ENCODE measurements around the gene PRIM2. TPM values are rescaled to one million over a fixed set of nuclear protein-coding genes. Genes with fewer than 3 reads are reported as not detected.
"Not testable (repeated sequence)": the region's sequence is repeated elsewhere in the genome, so short reads cannot be mapped to it uniquely, and the experiment has no call there.

PRIM2 gene
- total RNA-seq, 2 experiments from 2014 or later, result 51.5 to 52.0 TPM

DNA sequence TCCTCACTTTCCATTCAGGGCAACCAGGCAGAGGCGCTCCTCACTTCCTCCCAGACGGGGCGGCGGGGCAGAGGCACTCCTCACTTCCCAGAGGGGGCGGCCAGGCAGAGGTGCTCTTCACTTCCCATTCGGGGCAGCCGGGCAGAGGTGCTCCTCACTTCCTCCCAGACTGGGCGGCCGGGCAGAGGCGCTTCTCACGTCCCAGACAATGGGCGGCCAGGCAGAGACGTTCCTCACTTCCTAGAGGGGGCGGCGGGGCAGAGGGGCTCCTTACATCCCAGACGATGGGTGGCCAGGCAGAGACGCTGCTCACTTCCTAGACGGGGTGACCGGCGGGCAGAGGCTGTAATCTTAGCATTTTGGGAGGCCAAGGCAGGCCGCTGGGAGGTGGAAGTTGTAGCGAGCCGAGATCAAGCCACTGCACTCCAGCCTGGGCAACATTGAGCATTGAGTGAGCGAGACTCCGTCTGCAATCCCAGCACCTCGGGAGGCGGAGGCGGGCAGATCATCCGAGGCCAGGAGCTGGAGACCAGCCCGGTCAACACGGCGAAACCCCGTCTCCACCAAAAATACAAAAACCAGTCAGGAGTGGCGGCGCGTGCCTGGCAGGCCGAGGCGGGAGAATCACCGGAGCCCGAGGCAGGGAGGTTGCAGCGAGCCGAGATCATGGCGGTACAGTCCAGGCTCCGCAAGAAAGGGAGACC is 6.0 kb upstream of the PRIM2 start:
- H3K9me3 Mint-ChIP-seq; H3K36me3 Mint-ChIP-seq (ENCODE audit: low read depth); H3K4me3 Mint-ChIP-seq; CTCF ChIA-PET; intact Hi-C loops (cut with micrococcal nuclease); H3K27ac Mint-ChIP-seq; H3K4me1 Mint-ChIP-seq (ENCODE audit: low read depth); H3K27me3 Mint-ChIP-seq (ENCODE audit: low read depth); DNase-seq: not testable (repeated sequence)

DNA sequence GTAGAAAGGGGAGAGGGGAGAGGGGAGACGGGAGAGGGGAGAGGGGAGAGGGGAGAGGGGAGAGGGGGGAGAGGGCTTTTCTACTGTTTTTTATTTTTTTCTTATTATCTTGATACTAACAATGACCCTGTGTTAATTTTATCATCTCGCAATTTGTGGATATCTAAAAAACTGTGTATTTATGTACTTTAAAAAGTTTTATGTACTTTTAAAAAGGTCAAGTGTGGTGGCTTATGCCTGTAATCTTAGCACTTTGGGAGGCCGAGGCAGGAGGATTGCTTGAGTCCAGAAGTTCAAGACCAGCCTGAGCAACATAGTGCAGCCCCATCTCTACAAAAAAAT is 5.5 kb upstream of the PRIM2 start:
- no peaks in the 10 kb centered on the region for H3K9me3 Mint-ChIP-seq
- intact Hi-C loops (cut with micrococcal nuclease), result no loop called here
- no peaks in the 10 kb centered on the region for H3K4me1 Mint-ChIP-seq (ENCODE audit: low read depth)
- H3K27ac Mint-ChIP-seq, result no peak overlapping the region
- CTCF ChIA-PET, result no interaction called here
- DNase-seq, result no peak
- no peaks in the 10 kb centered on the region for H3K36me3 Mint-ChIP-seq (ENCODE audit: low read depth)
- H3K4me3 Mint-ChIP-seq, result no peak overlapping the region
- peaks cover 5% of the 10 kb centered on the region for H3K27me3 Mint-ChIP-seq (ENCODE audit: low read depth)

DNA sequence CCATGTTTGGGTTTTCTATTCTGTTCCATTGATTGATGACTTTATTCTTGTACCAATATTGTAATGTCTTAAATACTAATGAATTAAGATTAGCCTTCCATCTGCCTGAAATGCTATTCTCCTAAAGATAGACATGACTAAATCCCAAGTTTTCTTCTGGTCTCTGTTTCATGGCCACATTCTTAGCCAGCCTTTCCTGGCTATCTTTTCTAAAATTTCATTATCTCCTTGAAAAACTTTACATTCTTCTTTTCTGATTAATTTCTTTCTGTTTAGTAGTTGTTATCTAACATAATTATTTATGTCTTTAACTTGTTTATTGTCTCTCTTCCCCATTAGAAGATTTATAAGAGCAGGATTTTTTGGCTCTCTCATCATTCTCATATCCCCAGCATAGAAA is 4.4 kb upstream of the PRIM2 start:
- H3K27ac Mint-ChIP-seq, result no peak overlapping the region
- no peaks in the 10 kb centered on the region for H3K9me3 Mint-ChIP-seq
- DNase-seq, result no peak
- peaks cover under 1% of the 10 kb centered on the region for H3K4me1 Mint-ChIP-seq (ENCODE audit: low read depth)
- CTCF ChIA-PET, result interaction anchor here (9.6 kb wide), 1 partner anchor 411 kb away, joined by 97 read pairs; no protein-coding TSS in a partner anchor
- intact Hi-C loops (cut with micrococcal nuclease), result no loop called here
- H3K4me3 Mint-ChIP-seq, result no peak overlapping the region
- no peaks in the 10 kb centered on the region for H3K27me3 Mint-ChIP-seq (ENCODE audit: low read depth)
- peaks cover 4% of the 10 kb centered on the region for H3K36me3 Mint-ChIP-seq (ENCODE audit: low read depth)

DNA sequence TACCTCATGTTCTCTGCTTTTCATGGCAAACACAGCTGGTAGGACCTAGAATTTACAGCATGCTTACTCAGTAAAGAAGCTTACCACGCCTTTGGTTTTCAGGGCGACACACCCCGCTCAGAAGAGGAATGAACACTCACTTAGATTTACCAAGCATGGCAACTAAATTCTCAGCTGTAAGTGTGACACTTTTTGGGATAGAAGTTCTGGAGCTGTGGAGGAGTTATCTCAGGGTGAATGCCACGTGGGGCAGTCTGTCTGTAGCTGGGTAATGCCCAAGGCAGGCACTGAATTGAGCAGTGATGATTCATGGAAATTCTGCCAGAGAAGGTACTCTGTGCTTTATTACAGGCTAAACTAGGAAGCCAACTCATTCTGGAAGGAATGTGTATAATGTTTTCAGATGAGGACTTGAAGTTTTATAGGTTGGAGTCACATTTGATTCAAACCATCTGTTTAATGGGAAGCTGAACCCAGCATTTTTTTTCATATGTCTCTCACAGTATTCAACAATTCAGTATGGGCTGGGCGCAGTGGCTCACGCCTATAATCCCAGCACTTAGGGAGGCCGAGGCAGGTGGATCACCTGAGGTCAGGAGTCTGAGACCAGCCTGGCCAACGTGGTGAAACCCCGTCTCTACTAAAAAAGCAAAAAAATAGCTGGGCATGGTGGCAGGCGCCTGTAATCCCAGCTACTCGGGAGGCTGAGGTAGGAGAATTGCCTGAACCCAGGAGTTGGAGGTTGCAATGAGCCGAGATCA is 3.5 kb upstream of the PRIM2 start:
- Mint-ChIP-seq H3K27me3 (ENCODE audit: low read depth) (no peaks in the 10 kb centered on the region), H3K4me3 (no peak overlapping the region), H3K36me3 (ENCODE audit: low read depth) (peaks cover 9% of the 10 kb centered on the region), H3K27ac (no peak overlapping the region), H3K4me1 (ENCODE audit: low read depth) (peaks cover 7% of the 10 kb centered on the region), H3K9me3 (no peaks in the 10 kb centered on the region)
- CTCF ChIA-PET, result interaction anchor here (0.5 to 9.6 kb wide), 6 partner anchors 19 to 422 kb away, joined by 3 to 97 read pairs (median 5); no protein-coding TSS in a partner anchor
- DNase-seq, result no peak
- intact Hi-C loops (cut with micrococcal nuclease), result no loop called here

DNA sequence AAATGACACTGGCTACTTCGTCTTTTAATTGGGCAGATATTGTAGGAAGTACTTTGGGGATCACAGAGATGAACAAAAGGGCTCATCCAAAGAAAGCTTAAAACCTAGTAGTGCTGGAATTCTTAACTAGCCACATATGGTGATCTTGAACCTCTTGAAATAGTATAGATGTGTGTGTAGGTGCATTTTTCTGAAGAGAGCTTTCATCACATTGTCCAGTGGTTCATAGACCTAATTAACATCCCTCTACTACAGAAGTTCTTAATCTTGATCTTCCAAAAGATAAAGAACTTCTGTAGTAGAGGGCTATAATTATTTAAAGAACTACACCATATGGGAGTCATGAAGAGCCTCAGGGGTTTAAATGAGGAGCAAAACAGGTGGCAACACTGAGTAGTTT is 2.3 kb upstream of the PRIM2 start:
- H3K27me3 Mint-ChIP-seq (ENCODE audit: low read depth), result no peaks in the 10 kb centered on the region
- CTCF ChIA-PET, result interaction anchor here (0.8 to 9.6 kb wide), 7 partner anchors 32 to 413 kb away, joined by 3 to 97 read pairs (median 3); no protein-coding TSS in a partner anchor
- H3K36me3 Mint-ChIP-seq (ENCODE audit: low read depth), result peaks cover 19% of the 10 kb centered on the region
- no peak overlapping the region for H3K4me3 Mint-ChIP-seq
- no peaks in the 10 kb centered on the region for H3K9me3 Mint-ChIP-seq
- H3K27ac Mint-ChIP-seq, result no peak overlapping the region
- intact Hi-C loops (cut with micrococcal nuclease), result loop anchor here (5.0 kb wide), 1 partner anchor 647 kb away; no protein-coding TSS in a partner anchor
- no peak for DNase-seq
- peaks cover 19% of the 10 kb centered on the region for H3K4me1 Mint-ChIP-seq (ENCODE audit: low read depth)

DNA sequence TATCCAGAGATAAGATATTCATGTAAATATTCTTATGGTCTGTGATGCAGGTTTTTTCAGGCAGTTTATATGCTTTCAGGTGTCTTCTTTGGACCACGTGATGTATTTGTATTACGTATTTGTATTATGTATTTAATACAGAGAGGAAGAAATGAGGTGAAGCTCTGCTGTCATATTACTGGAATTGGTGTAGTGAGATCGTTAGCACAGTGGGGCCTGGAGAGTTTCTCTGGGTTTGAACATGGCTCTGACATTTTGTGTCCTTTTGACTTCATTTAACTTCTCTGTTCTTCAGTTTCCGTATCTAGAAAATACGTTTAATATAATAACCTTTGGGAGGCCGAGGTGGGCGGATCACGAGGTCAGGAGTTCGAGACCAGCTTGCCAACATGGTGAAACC is 1.6 kb upstream of the PRIM2 start:
- no peaks in the 10 kb centered on the region for H3K27me3 Mint-ChIP-seq (ENCODE audit: low read depth)
- peaks cover 25% of the 10 kb centered on the region for H3K36me3 Mint-ChIP-seq (ENCODE audit: low read depth)
- H3K4me3 Mint-ChIP-seq, result no peak overlapping the region
- no peaks in the 10 kb centered on the region for H3K9me3 Mint-ChIP-seq
- intact Hi-C loops (cut with micrococcal nuclease), result loop anchor here (1.0 to 5.0 kb wide), 12 partner anchors 48 to 957 kb away; partner anchors contain the start of genes BEND6 and KIAA1586
- peaks cover 25% of the 10 kb centered on the region for H3K4me1 Mint-ChIP-seq (ENCODE audit: low read depth)
- CTCF ChIA-PET, result interaction anchor here (0.6 to 9.6 kb wide), 13 partner anchors 13 to 413 kb away, joined by 3 to 97 read pairs (median 4); partner anchors contain the start of gene BEND6
- H3K27ac Mint-ChIP-seq, result no peak overlapping the region
- DNase-seq, result no peak

DNA sequence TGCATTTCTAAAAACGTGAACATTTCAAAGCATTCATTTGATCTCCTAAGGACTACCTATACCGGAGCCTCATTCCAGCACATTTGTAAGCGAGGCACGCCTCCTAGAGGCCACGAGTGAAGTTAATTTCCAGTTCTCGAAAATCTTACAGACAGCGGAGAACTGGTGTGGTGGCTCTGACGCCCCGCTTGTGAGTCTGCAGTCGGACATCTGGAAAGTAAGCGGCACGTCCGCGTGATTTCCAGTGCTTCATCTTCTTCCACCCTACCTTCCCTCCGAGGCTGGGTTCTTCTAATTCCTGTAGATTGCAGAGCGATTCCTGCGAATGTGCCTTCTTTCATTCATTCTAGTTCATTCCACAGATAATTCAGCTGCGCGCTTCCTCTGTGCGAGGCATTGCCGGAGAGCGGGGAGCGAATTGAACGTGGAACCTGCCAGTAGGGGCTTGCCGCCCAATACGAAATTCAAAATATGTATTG is 810 bp upstream of the PRIM2 start:
- H3K4me3 Mint-ChIP-seq, result peak overlapping the region; percentile 99
- H3K27ac Mint-ChIP-seq, result peak overlapping the region; percentile 99
- intact Hi-C loops (cut with micrococcal nuclease), result loop anchor here (1.0 to 5.0 kb wide), 15 partner anchors 48 to 957 kb away; partner anchors contain the start of genes BAG2, BEND6, KIAA1586 and RAB23
- peak; percentile 91 for DNase-seq
- H3K9me3 Mint-ChIP-seq, result no peaks in the 10 kb centered on the region
- CTCF ChIA-PET, result interaction anchor here (0.6 to 9.6 kb wide), 20 partner anchors 8 to 645 kb away, joined by 3 to 97 read pairs (median 4); partner anchors contain the start of genes BEND6 and ZNF451
- peaks cover 30% of the 10 kb centered on the region for H3K4me1 Mint-ChIP-seq (ENCODE audit: low read depth)
- peaks cover 31% of the 10 kb centered on the region for H3K36me3 Mint-ChIP-seq (ENCODE audit: low read depth)
- no peaks in the 10 kb centered on the region for H3K27me3 Mint-ChIP-seq (ENCODE audit: low read depth)

DNA sequence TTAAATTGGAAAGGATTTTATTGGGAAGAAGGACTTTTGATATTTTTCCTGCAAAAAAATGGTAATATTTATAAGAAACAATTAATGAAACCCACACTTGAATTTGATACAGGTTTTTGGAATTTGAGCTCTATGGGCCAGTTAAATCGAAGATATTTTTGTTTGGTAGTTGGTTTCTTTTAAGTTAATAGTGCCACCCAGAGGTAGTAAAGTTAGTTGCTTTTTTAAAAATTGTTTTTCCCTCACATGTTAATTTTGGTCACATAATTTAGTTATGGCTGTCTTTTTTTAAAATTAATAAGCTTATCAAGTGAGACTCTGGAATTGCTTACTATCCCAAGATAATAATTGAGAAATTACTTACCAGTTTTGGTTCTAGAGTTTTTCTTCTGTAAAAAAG is 7.1 kb downstream of the PRIM2 start:
- Mint-ChIP-seq H3K36me3 (ENCODE audit: low read depth) (peaks cover 75% of the 10 kb centered on the region), H3K27ac (no peak overlapping the region), H3K27me3 (ENCODE audit: low read depth) (no peaks in the 10 kb centered on the region), H3K4me3 (no peak overlapping the region), H3K9me3 (peaks cover 8% of the 10 kb centered on the region), H3K4me1 (ENCODE audit: low read depth) (peaks cover 33% of the 10 kb centered on the region)
- CTCF ChIA-PET, result interaction anchor here (0.8 to 1.9 kb wide), 6 partner anchors 8 to 421 kb away, joined by 3 to 6 read pairs (median 4); no protein-coding TSS in a partner anchor
- no peak for DNase-seq
- intact Hi-C loops (cut with micrococcal nuclease), result no loop called here

DNA sequence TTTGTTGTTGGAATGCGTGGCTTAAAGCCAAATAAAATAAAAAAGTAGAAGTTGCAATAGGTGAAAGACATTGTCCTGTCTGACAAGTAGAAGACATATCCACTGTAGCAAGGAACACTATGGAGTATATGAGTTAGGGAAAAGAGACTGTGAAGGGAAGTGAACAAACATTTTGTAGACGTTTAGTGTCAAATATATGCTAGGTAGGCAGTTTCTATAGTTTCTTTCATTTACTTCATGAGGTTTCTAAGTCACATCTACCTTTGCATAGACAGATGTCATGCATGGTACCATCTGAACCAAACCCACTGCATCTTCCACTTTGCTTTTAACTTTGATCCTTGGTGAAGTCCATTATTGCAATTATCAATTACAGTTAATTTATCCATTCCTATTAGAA is 9.9 kb downstream of the PRIM2 start:
- intact Hi-C loops (cut with micrococcal nuclease), result no loop called here
- peaks cover 75% of the 10 kb centered on the region for H3K36me3 Mint-ChIP-seq (ENCODE audit: low read depth)
- H3K4me1 Mint-ChIP-seq (ENCODE audit: low read depth), result peaks cover 19% of the 10 kb centered on the region
- H3K4me3 Mint-ChIP-seq, result no peak overlapping the region
- H3K27me3 Mint-ChIP-seq (ENCODE audit: low read depth), result no peaks in the 10 kb centered on the region
- DNase-seq, result no peak
- CTCF ChIA-PET, result no interaction called here
- H3K27ac Mint-ChIP-seq, result no peak overlapping the region
- peaks cover 16% of the 10 kb centered on the region for H3K9me3 Mint-ChIP-seq

DNA sequence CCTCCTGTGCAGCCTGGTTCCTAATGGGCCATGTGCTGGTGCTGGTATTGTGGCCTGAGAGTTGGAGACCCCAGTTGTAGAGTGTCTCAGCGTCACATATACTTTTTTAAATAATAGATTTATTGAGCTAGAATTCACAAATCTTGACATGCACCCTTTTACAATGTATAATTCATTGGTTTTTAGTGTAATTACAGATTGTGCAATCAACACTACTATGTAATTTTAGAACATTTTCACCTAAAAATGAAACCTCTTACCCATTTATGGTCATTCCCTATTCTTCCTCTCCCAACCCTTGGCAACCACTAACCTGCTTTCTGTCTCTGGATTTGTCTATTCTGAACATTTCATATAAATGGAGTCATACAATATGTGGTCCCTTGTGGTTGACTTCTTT is 10.6 kb downstream of the PRIM2 start:
- no peak overlapping the region for H3K27ac Mint-ChIP-seq
- peaks cover 13% of the 10 kb centered on the region for H3K4me1 Mint-ChIP-seq (ENCODE audit: low read depth)
- no peak for DNase-seq
- H3K36me3 Mint-ChIP-seq (ENCODE audit: low read depth), result peaks cover 73% of the 10 kb centered on the region
- peaks cover 16% of the 10 kb centered on the region for H3K9me3 Mint-ChIP-seq
- intact Hi-C loops (cut with micrococcal nuclease), result no loop called here
- CTCF ChIA-PET, result no interaction called here
- H3K27me3 Mint-ChIP-seq (ENCODE audit: low read depth), result no peaks in the 10 kb centered on the region
- H3K4me3 Mint-ChIP-seq, result no peak overlapping the region

DNA sequence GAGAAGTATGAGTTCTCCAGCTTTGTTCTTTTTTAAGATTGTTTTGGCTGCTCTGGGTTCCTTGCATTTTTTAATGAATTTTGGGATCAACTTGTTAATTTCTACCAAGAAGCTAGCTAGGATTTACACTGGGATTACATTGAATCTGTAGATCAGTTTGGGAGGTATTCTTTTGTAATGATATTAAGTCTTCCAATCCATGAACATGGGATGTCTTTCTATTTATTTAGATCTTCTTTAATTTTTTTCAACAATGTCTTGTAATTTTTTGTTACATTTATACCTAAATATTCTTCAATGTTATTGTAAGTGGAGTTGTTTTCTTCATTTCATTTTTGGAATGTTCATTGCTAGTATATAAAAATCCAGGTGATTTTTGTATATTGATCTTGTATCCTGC is 12.5 kb downstream of the PRIM2 start:
- Mint-ChIP-seq H3K36me3 (ENCODE audit: low read depth) (peaks cover 74% of the 10 kb centered on the region), H3K27ac (no peak overlapping the region), H3K9me3 (peaks cover 20% of the 10 kb centered on the region), H3K27me3 (ENCODE audit: low read depth) (no peaks in the 10 kb centered on the region), H3K4me3 (no peak overlapping the region), H3K4me1 (ENCODE audit: low read depth) (peaks cover 13% of the 10 kb centered on the region)
- no peak for DNase-seq
- intact Hi-C loops (cut with micrococcal nuclease), result no loop called here
- CTCF ChIA-PET, result no interaction called here

DNA sequence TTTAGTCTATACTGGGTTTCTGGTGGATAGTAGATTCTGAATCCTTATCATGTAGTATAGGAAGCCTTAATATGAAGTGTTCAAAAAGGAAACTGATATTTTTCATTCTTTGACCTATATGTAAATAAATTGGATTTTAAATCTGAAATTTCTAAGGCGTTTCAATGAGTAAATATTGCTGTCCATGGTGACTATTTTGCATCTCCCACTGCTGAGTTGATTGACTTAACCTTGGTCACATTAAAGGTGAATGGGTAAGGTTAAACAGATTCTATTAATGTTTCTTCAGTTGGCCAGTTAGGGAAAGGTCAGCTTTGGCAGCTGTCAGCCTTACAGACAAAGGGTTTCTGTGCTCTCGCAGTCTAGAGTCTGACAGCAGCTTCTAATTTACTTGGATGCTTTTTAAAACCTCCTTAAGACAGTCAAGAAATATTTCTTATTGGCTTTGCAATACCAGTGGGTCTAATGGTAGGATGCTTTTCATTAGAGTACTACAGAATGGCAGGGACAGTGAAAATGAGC is 24.8 kb downstream of the PRIM2 start:
- intact Hi-C loops (cut with micrococcal nuclease), result no loop called here
- CTCF ChIA-PET, result no interaction called here
- Mint-ChIP-seq H3K4me1 (ENCODE audit: low read depth) (peaks cover 6% of the 10 kb centered on the region), H3K4me3 (no peak overlapping the region), H3K27ac (no peak overlapping the region), H3K36me3 (ENCODE audit: low read depth) (peaks cover 11% of the 10 kb centered on the region), H3K9me3 (peaks cover 4% of the 10 kb centered on the region), H3K27me3 (ENCODE audit: low read depth) (no peaks in the 10 kb centered on the region)
- DNase-seq, result no peak
